Upper lobe of left lung (tissue), 4 donors: ENCODE results near the gene RAMP3.

Experiments
- CTCF ChIP-seq, 6 experiments: fragments of 450-650 bp in 4 of 6; fragments of 200-600 bp in 2 of 6; sonication (generic) in 2 of 6; IDR thresholded peaks; one replicate each; pipeline ENCODE4 v1.5.1; 2016 to 2019; ENCODE audit warnings: antibody characterized with exemption in 6 of 6
- EP300 ChIP-seq, 4 donors: sonication (generic); formaldehyde crosslinking; IDR thresholded peaks; one replicate each; pipeline ENCODE4 v1.5.1; 2017; ENCODE audit warnings: antibody characterized with exemption in 4 of 4, control low read depth in 2 of 4
- POLR2A ChIP-seq, 4 donors: fragments of 450-650 bp; IDR thresholded peaks; one replicate each; pipeline ENCODE4 v1.5.1; 2016 to 2017; ENCODE audit warnings: antibody characterized with exemption in 4 of 4, mild to moderate bottlenecking in 2 of 4
- POLR2AphosphoS5 ChIP-seq, 2 donors: sonication (generic); formaldehyde crosslinking; IDR thresholded peaks; one replicate each; pipeline ENCODE4 v1.5.1; 2017; ENCODE audit warnings: antibody characterized with exemption in 2 of 2

GRCh38 chr7:45147858-45148652 is 9.5 kb upstream of the RAMP3 start:
- TF ChIP-seq CTCF (IDR thresholded peaks at IDR 0.05) (no peak), EP300 (IDR thresholded peaks at IDR 0.05) (no peak), POLR2AphosphoS5 (IDR thresholded peaks at IDR 0.05) (no peak), POLR2A (IDR thresholded peaks at IDR 0.05) (no peak)
